HG02840 (cell line): ENCODE data around the gene GREM2.

Experiments used
- ATAC-seq: cut with Tn5 transposase; IDR thresholded peaks from one replicate; pipeline ENCODE4 v1.9.1; 2021; ENCODE audit warnings: mild to moderate bottlenecking, moderate library complexity, moderate number of reproducible peaks; ENCODE audit not compliant: unreplicated experiment, low FRiP score

Gene GREM2

GRCh38 chr1:240466509-240466908 lies 145.4 kb downstream of the GREM2 start:
- ATAC-seq: no peak

- ATAC-seq: no peak
These were observed 146.4 kb downstream of the GREM2 start for GRCh38 chr1:240465531-240465940.

DNA sequence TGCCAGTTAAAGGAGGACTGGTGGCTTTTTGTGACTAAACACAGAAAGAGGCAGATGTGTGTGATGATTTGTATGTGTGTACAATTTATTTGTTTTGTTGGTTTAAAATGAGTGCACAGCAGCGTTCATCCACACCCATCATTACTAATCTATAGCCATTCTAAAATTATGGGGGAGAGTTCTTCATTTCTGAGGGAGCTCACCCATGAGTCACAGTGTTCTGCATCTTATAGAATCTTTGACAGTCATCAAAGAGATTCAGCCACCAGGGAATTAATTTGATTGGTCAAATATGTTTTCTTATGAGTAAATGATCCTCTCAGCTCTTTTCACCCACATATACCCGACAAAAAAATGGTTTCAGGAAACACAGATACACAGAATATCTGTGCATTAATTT lies 147.9 kb downstream of the GREM2 start:
- no peak for ATAC-seq

- no peak for ATAC-seq
These were observed 149.1 kb downstream of the GREM2 start for GRCh38 chr1:240462766-240463395.

GRCh38 chr1:240462277-240462676 lies 149.7 kb downstream of the GREM2 start:
- ATAC-seq: no peak

DNA sequence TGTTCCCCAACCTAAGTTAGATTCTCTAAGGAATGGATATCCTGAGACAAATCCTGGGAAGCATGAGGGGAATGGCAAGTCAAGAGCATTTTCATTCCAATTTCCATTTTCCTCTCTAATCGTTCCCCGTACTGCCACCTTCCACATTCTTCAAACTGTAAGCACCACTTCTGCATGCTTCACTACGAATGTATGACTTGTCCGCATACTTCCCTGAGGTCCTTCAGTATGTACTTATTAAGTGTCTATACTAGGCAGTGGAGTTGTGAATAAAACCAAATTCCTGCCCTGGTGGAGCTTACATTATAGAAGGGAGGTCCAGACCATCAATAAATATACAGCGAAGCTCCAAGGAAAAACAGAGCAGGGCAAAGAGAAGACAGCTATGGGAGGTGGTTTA lies 154.8 kb downstream of the GREM2 start:
- ATAC-seq: no peak

DNA sequence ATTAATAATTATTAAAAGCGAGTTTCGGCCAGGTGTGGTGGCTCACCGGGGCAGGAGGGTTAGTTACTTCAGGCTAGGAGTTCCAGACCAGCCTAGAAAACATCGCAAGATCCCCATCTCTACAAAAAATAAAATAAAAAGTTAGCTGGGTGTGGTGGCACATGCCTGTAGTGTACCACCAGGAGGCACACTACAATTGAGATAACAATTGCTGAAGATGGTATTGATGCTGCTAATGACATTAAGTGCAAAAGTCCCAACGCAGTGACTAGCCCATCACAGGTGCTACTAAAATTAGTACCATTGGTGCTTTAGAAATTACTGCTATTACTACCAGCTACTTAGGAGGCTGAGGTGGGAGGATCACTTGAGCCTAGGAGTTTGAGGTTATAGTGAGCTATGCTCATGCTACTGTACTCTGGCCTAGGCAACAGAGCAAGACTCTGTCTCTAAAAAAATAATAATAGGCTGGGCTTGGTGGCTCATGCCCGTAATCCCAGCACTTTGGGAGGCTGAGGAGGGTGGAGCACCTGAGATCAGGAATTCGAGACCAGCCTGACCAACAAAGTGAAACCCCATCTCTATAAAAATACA lies 156.6 kb downstream of the GREM2 start:
- ATAC-seq: no peak

GRCh38 chr1:240445369-240445768 lies 166.6 kb downstream of the GREM2 start:
- ATAC-seq: no peak

DNA sequence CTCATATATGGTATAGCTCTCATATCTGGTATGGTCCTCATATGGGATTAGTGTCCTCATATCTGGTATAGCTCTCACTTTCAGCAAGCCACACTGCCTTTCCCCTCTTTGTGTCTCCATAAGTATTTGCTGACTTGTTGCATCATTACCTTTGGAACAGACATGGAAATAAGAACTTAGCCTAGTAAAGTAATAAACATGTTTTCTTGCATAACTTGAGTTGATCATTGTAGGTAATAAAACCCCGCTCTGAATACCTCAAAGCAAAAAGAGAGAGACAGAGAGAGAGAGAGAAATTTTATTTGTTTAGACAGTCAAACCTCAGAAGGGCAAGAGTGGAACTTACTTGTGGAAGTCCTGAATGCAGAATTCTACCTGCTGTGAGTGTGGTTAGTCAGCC lies 170.3 kb downstream of the GREM2 start:
- ATAC-seq: no peak
